GM23338 (cell line): ENCODE measurements around the gene PELI3. TPM values are rescaled to one million over a fixed set of nuclear protein-coding genes. Genes with fewer than 3 reads are reported as not detected.

ENCODE experiments used
- ATAC-seq: fragments of 200-7000 bp; cut with Tn5 transposase; 3 replicates; pipeline ENCODE4 v1.9.1; 2020
- DNase-seq: peaks from one replicate; pipeline ENCODE4 v3.0.0-alpha.2; 2015; ENCODE audit warnings: low spot score
- H2AFZ ChIP-seq: fragments of 200-600 bp; sonication (generic); 2 replicates; pipeline ENCODE4 v1.8.0; 2016; ENCODE audit warnings: antibody characterized with exemption, mild to moderate bottlenecking, moderate library complexity
- H3F3A ChIP-seq: fragments of 200-600 bp; sonication (generic); replicated peaks from 2 replicates; pipeline ENCODE4 v1.8.0; 2017; ENCODE audit warnings: antibody characterized with exemption, mixed run types, low read depth
- H3K27ac ChIP-seq: fragments of 200-600 bp; sonication (generic); 2 replicates; pipeline ENCODE4 v1.6.1; 2016; ENCODE audit warnings: low read depth
- H3K27me3 ChIP-seq: fragments of 200-600 bp; sonication (generic); 2 replicates; pipeline ENCODE4 v1.8.0; 2016; ENCODE audit warnings: mild to moderate bottlenecking, mixed run types, moderate library complexity; ENCODE audit not compliant: insufficient read depth
- H3K36me3 ChIP-seq: fragments of 200-600 bp; sonication (generic); 2 replicates; pipeline ENCODE4 v1.8.0; 2016; ENCODE audit warnings: mild to moderate bottlenecking; ENCODE audit not compliant: insufficient read depth
- H3K4me1 ChIP-seq: fragments of 200-600 bp; sonication (generic); 2 replicates; pipeline ENCODE4 v1.8.0; 2016; ENCODE audit warnings: mild to moderate bottlenecking, moderate library complexity; ENCODE audit not compliant: insufficient read depth
- H3K4me2 ChIP-seq: fragments of 200-600 bp; sonication (generic); 2 replicates; pipeline ENCODE4 v1.7.1; 2017; ENCODE audit warnings: mixed run types
- H3K4me3 ChIP-seq: fragments of 200-600 bp; sonication (generic); 2 replicates; pipeline ENCODE4 v1.6.1; 2016; ENCODE audit warnings: mixed run types
- H3K79me2 ChIP-seq: fragments of 200-600 bp; sonication (generic); replicated peaks from 2 replicates; pipeline ENCODE4 v1.8.0; 2017; ENCODE audit warnings: mild to moderate bottlenecking; ENCODE audit not compliant: insufficient read depth
- H3K9me2 ChIP-seq: fragments of 200-600 bp; sonication (generic); 2 replicates; pipeline ENCODE4 v1.8.0; 2017; ENCODE audit not compliant: insufficient read depth
- H4K20me1 ChIP-seq: fragments of 200-600 bp; sonication (generic); replicated peaks from 2 replicates; pipeline ENCODE4 v1.8.0; 2017; ENCODE audit warnings: mild to moderate bottlenecking; ENCODE audit not compliant: insufficient read depth
- H3K27ac Mint-ChIP-seq: 2 replicates; pipeline ENCODE4 v1.8.0; 2020; ENCODE audit warnings: inconsistent platforms, mild to moderate bottlenecking, moderate library complexity, mixed read lengths
- H3K27me3 Mint-ChIP-seq: 3 replicates; pipeline ENCODE4 v1.8.0; 2022; ENCODE audit warnings: low read depth, mild to moderate bottlenecking, moderate library complexity, mixed read lengths, inconsistent platforms; ENCODE audit not compliant: insufficient read depth, poor library complexity
- H3K36me3 Mint-ChIP-seq: 3 replicates; pipeline ENCODE4 v1.8.0; 2021; ENCODE audit warnings: low read depth, mild to moderate bottlenecking, inconsistent platforms, moderate library complexity, mixed read lengths
- H3K4me1 Mint-ChIP-seq: 3 replicates; pipeline ENCODE4 v1.8.0; 2020; ENCODE audit warnings: mild to moderate bottlenecking, inconsistent platforms, mixed read lengths
- H3K4me3 Mint-ChIP-seq: 3 replicates; pipeline ENCODE4 v1.8.0; 2021; ENCODE audit warnings: moderate library complexity, mild to moderate bottlenecking, inconsistent platforms, mixed read lengths
- H3K9me3 Mint-ChIP-seq: 3 replicates; pipeline ENCODE4 v1.8.0; 2020; ENCODE audit warnings: moderate library complexity, mild to moderate bottlenecking, inconsistent platforms, mixed read lengths
- CREB1 ChIP-seq: fragments of 250-450 bp; sonication (Bioruptor Pico); IDR thresholded peaks from 2 replicates; pipeline ENCODE4 v1.5.0; 2020; ENCODE audit warnings: low read depth, mild to moderate bottlenecking, moderate library complexity
- CTCF ChIP-seq, 2 experiments: fragments of 200-600 bp in 1 of 2; sonication (generic) in 1 of 2; conservative IDR thresholded peaks; 2 replicates each; pipeline versions ENCODE4 v1.5.1 to v1.6.1; 2016 to 2017; ENCODE audit warnings: antibody characterized with exemption in 2 of 2, low read depth in 2 of 2, mild to moderate bottlenecking in 2 of 2, moderate library complexity in 1 of 2
- ETS1 ChIP-seq: IDR thresholded peaks from 2 replicates; pipeline ENCODE4 v1.6.1; 2016; ENCODE audit warnings: antibody characterized with exemption
- EZH2 ChIP-seq: fragments of 200-600 bp; sonication (generic); IDR thresholded peaks from one replicate; pipeline ENCODE4 v1.8.0; 2017; ENCODE audit warnings: antibody characterized with exemption, mild to moderate bottlenecking, low read depth; ENCODE audit not compliant: unreplicated experiment
- EZH2phosphoT487 ChIP-seq: fragments of 200-600 bp; sonication (generic); IDR thresholded peaks from one replicate; pipeline ENCODE4 v1.8.1; 2018; ENCODE audit warnings: antibody characterized with exemption; ENCODE audit not compliant: unreplicated experiment
- JUNB ChIP-seq: IDR thresholded peaks from one replicate; pipeline ENCODE4 v1.6.1; 2016; ENCODE audit warnings: antibody characterized with exemption; ENCODE audit not compliant: unreplicated experiment
- NANOG ChIP-seq: IDR thresholded peaks from 2 replicates; pipeline ENCODE4 v1.6.1; 2016; ENCODE audit warnings: antibody characterized with exemption, borderline replicate concordance
- POLR2AphosphoS5 ChIP-seq: IDR thresholded peaks from 2 replicates; pipeline ENCODE4 v1.6.1; 2016; ENCODE audit warnings: antibody characterized with exemption, low read depth
- REST ChIP-seq: IDR thresholded peaks from one replicate; pipeline ENCODE4 v1.6.1; 2018; ENCODE audit warnings: antibody characterized with exemption; ENCODE audit not compliant: unreplicated experiment
- STAT1 ChIP-seq: IDR thresholded peaks from one replicate; pipeline ENCODE4 v1.6.1; 2016; ENCODE audit warnings: antibody characterized with exemption; ENCODE audit not compliant: unreplicated experiment
- ZNF114 ChIP-seq: fragments of 250-450 bp; sonication (Bioruptor Pico); IDR thresholded peaks from 2 replicates; pipeline ENCODE4 v1.5.0; 2020; ENCODE audit warnings: mild to moderate bottlenecking, moderate library complexity
- ZNF331 ChIP-seq: fragments of 250-450 bp; sonication (Bioruptor Pico); IDR thresholded peaks from 2 replicates; pipeline ENCODE4 v1.5.0; 2020; ENCODE audit warnings: low read depth, mild to moderate bottlenecking, moderate library complexity
- ZNF462 ChIP-seq: fragments of 250-450 bp; sonication (Bioruptor Pico); IDR thresholded peaks from 2 replicates; pipeline ENCODE4 v1.5.0; 2020; ENCODE audit warnings: mild to moderate bottlenecking, moderate library complexity
- polyA plus RNA-seq: library from polyadenylated mRNA; unstranded; fragments of >200 nt; fragmentation: Nextera tagmentation; extraction: Ambion mirVana; gene quantifications from 2 replicates; pipeline ENCODE4 v1.2.1, GENCODE V29; 2016
- total RNA-seq: library from RNA; depleted of rRNA; stranded (reverse); fragments of >200 nt; shearing (Covaris generic); gene quantifications from 2 replicates; pipeline ENCODE4 v1.2.3, GENCODE V29; 2014

PELI3 gene
- total and polyA plus RNA-seq, 2 experiments from 2014 or later, result 2.8 to 9.1 TPM

GRCh38 chr11:66509131-66509561 is 42.4 kb downstream of the PELI3 start:
- H3K27me3 ChIP-seq, result no peaks in the 10 kb centered on the region
- 0 out of 2 replicates have a peak, but pooled peaks cover 5% of the 10 kb centered on the region for H3F3A ChIP-seq
- Mint-ChIP-seq H3K4me1 (peaks cover 6% of the 10 kb centered on the region), H3K27me3 (peaks cover 6% of the 10 kb centered on the region), H3K9me3 (no peaks in the 10 kb centered on the region), H3K27ac (no peak overlapping the region), H3K36me3 (peaks cover 6% of the 10 kb centered on the region), H3K4me3 (no peak overlapping the region; the same call in 2 of the 3 replicates)
- TF ChIP-seq EZH2phosphoT487 (no peak), STAT1 (no peak), NANOG (no peak), ZNF462 (CRISPR knock-in tag) (no peak), CREB1 (CRISPR knock-in tag) (no peak), POLR2AphosphoS5 (no peak), EZH2 (no peak), JUNB (no peak), ETS1 (no peak), ZNF114 (CRISPR knock-in tag) (no peak), REST (no peak), ZNF331 (CRISPR knock-in tag) (no peak), CTCF (conservative IDR thresholded peaks at IDR 0.05; ENCODE audit: low read depth in 2 of 2) (no peak)
- no peak overlapping the region for H3K4me2 ChIP-seq
- 0 out of 2 replicates have a peak, but pooled peaks cover 3% of the 10 kb centered on the region for H4K20me1 ChIP-seq
- no peak overlapping the region for H2AFZ ChIP-seq
- H3K36me3 ChIP-seq, result no peaks in the 10 kb centered on the region; the same call in 1 of the 2 replicates
- no peak overlapping the region for H3K4me3 ChIP-seq
- H3K27ac ChIP-seq, result 0 out of 2 replicates have a peak overlapping the region, but pooled peaks have one; percentile 39
- peaks cover 6% of the 10 kb centered on the region for H3K4me1 ChIP-seq
- ATAC-seq, result no peak
- H3K79me2 ChIP-seq, result peaks cover 9% of the 10 kb centered on the region
- H3K9me2 ChIP-seq, result no peaks in the 10 kb centered on the region
- DNase-seq, result no peak
